Loucy (cell line): Measurements from ENCODE around the gene ZNF22.

ENCODE experiments used
- EZH2phosphoT487 ChIP-seq: fragments of 200-600 bp; IDR thresholded peaks from 2 replicates; pipeline ENCODE4 v1.6.1; 2018; ENCODE audit warnings: antibody characterized with exemption, mild to moderate bottlenecking, moderate library complexity, borderline replicate concordance
- TF ChIP-seq, protein P1 (sequence below): fragments of 200-600 bp; sonication (generic); conservative IDR thresholded peaks from 2 replicates; pipeline ENCODE4 v1.5.1; 2014; ENCODE audit warnings: mild to moderate bottlenecking, antibody characterized with exemption, low read length

DNA sequence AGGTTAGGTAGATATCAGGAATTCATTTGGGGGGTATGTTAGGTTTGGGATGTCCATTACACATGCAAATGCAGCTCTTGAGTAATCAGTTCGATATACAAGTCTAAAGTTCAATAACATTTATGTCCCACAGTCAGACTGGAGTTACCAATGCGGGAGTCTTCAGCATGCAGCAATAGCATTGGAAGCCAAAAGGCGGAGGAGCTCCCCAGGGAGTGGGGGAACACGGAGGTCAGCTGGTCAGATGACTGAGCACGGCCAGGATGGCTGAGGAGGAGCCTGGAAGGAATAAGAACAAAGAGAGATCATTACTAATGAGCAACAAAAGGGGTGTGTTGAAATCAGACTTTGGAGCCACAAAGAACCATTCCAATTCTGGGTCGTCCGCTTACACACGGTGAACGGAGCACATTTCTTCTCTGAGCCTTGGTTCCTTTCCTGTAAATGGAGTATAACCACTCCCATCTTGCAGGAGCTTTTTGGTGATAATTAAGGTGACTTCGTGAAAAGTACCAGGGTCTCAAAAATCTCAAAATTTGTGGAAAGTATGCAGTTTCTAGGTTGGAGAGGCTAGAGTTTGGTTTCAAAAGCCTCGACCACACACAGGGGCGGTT, 478 bp upstream of the ZNF22 start:
- TF ChIP-seq, protein P1, sequence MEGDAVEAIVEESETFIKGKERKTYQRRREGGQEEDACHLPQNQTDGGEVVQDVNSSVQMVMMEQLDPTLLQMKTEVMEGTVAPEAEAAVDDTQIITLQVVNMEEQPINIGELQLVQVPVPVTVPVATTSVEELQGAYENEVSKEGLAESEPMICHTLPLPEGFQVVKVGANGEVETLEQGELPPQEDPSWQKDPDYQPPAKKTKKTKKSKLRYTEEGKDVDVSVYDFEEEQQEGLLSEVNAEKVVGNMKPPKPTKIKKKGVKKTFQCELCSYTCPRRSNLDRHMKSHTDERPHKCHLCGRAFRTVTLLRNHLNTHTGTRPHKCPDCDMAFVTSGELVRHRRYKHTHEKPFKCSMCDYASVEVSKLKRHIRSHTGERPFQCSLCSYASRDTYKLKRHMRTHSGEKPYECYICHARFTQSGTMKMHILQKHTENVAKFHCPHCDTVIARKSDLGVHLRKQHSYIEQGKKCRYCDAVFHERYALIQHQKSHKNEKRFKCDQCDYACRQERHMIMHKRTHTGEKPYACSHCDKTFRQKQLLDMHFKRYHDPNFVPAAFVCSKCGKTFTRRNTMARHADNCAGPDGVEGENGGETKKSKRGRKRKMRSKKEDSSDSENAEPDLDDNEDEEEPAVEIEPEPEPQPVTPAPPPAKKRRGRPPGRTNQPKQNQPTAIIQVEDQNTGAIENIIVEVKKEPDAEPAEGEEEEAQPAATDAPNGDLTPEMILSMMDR = no peak
- TF ChIP-seq EZH2phosphoT487 = no peak
